SK-N-MC (cell line): ENCODE results near the gene UROS.

Source experiments
- EZH2 ChIP-seq: fragments of 200-600 bp; sonication (generic); IDR thresholded peaks from one replicate; pipeline ENCODE4 v1.6.1; 2017; ENCODE audit warnings: antibody characterized with exemption
- FOXP2 ChIP-seq: optimal IDR thresholded peaks from 2 replicates; pipeline ENCODE3; 2011; ENCODE audit warnings: mild to moderate bottlenecking, moderate library complexity; ENCODE audit not compliant: insufficient read depth; ENCODE audit errors: extremely low read length, control extremely low read depth

DNA sequence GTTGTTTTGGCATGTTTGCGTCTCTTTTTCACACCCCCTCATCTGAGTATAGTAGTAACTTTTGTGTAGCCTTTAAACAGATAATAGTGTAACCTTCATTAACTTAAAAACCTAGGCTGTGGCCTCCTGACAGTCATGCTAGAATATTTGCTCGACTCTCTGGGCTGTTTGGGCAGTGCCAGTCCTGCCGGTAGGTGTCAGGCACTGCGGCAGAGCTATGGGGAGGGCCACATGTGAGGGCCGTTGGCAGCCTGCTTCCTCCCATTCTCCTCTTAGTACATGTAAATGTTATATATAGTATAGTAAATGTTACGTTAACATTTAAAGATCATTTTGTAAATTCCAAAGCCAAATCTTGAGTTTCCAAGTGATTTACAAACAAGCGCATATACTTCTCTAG, 26.4 kb upstream of the UROS start:
- no peak for TF ChIP-seq FOXP2
- TF ChIP-seq EZH2, result no peak
